DMS 273 (cell line): ENCODE data around the gene KMT2D.

ENCODE experiments used
- DNase-seq: peaks from one replicate; lab custom pipeline; 2025; ENCODE audit not compliant: unreplicated experiment; lab: John Stamatoyannopoulos, UW

The KMT2D gene

GRCh38 chr12:49019443-49020324, 40.9 kb downstream of the KMT2D start:
- DNase-seq, result peak; percentile 69

- no peak for DNase-seq
Observed at GRCh38 chr12:49019120-49019430, 41.5 kb downstream of the KMT2D start.

GRCh38 chr12:49018261-49019119, 42.1 kb downstream of the KMT2D start, which contains the start of gene PRKAG1:
PRKAG1 (minus strand) TSS chr12:49018776; CDS start chr12:49018740, 36 bp downstream.
- DNase-seq, result peak; percentile 97

GRCh38 chr12:49017891-49018260, 42.7 kb downstream of the KMT2D start:
- DNase-seq, result peak; percentile 64

GRCh38 chr12:49015196-49015595, 45.4 kb downstream of the KMT2D start:
- no peak for DNase-seq

- DNase-seq, result no peak
Observed at GRCh38 chr12:49014547-49014946, 46.0 kb downstream of the KMT2D start.

GRCh38 chr12:49013428-49013827, 47.2 kb downstream of the KMT2D start:
- DNase-seq, result no peak

GRCh38 chr12:49012739-49013138, 47.9 kb downstream of the KMT2D start:
- DNase-seq, result no peak
